Measurements from ENCODE around the gene CELSR1.

GRCh38 chr22:46359362-46359761 lies 178.1 kb downstream of the CELSR1 start:
- no peak for TF ChIP-seq CTCF (IDR thresholded peaks at IDR 0.05; ENCODE audit: low read length)
- no peak for TF ChIP-seq EZH2phosphoT487 (IDR thresholded peaks at IDR 0.05; ENCODE audit: low read length)
- TF ChIP-seq EZH2 (optimal IDR thresholded peaks at IDR 0.05; ENCODE audit: low read depth, low read length) = no peak
